K562 treated with DMSO at 1 percent for 48 hours (cell line): ENCODE measurements around the gene YAF2. TPM values are rescaled to one million over a fixed set of nuclear protein-coding genes. Genes with fewer than 3 reads are reported as not detected.

Experiments
- total RNA-seq: library from RNA; unstranded; fragments of 300-600 nt; gene quantifications from 2 replicates; pipeline ENCODE4 v1.2.3, GENCODE V29; 2022; ENCODE audit warnings: low replicate concordance; ENCODE audit errors: extremely low read depth

The YAF2 gene, protein sequence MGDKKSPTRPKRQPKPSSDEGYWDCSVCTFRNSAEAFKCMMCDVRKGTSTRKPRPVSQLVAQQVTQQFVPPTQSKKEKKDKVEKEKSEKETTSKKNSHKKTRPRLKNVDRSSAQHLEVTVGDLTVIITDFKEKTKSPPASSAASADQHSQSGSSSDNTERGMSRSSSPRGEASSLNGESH
- not detected in 2 replicates for total RNA-seq

DNA sequence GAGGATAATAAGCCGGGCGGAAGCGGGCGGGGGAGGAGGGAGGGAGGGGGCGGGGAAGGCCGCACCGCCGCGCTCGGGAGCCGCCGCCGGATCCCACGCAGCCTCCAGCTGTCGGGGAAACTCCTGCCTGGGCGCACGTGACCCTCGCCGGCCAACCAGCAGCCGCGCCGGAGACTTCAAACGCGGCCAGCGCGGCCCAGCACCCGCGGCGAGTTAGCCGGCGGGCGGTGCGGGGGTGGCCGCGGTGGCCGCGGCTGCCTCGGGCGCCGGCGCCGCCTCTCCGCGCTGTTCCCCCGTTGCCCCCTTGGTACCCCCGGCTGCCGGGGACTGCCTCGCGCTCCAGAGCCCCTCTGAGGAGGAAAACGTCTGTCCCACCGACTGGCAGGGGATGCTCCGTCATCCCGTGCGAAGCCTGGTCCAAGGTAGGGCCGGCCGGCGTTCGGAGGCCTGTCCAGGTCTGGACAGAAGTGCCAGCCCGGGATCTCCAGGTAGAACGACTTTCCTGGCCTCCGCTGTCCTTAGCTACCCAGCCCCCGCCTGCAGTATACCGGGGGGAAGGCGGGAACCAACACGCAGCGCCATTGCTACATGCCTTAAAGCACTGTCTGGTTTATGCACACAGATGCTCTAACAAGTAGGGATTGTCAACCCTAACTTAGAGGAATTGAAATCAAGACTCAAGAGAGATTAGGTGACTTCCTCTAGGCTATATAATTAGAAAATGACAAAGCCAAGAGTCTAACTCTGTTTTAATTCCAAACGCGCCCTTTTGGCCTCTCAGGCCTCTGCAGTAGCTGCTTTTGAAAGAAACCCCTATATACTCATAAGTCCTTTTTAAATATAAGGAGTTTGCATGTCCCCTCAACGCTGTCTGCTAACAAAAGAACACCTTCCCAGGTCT is at the start of gene YAF2:
Gene YAF2 (minus strand): TSS at position 9 of the 901 bp plus-strand sequence. CDS start 68 bp downstream, outside the sequence.

DNA sequence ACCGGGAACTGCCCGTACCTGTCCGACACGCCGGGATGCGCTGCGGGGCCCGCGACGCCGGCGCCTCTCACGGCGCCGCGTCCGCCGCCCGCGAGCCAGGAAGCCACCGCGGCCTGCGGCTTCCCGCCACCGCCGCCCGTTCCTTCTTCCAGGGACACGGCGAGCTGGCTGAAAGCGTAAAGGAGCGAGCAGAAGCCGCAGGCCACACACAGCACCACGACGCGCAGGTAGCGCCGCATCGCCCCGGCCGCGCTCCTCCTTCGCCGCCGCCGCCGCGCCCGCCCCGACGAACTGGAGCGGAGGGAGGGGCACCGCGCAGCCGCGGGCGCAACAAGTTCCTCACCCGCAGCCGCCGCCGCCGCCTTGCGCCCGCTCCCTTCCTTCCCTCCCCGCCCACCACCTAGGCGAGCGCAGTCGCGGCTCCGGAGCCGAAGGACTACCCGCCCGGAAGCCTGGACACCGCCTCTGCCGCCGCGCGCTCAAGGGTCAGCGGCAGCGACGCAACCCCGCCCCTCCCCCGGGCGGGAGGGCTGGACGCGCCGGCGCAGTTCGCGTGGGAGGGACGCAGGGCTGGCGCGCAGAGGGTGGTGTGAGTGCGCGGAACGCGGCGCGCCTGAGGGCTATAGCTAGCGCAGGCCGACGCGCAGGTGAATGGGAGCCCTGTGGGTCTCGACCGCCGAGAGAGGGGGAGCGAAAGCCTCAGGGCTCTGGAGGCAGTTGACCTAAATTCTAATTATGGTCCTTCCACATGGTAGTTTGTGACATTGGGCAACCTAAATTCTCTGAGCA is 93.4 kb downstream of the YAF2 start, which contains the start of gene GXYLT1:
Gene GXYLT1 (minus strand): TSS at position 467 of the 789 bp plus-strand sequence. CDS start 228 bp downstream, at position 239.

Other genes starting within 250 kb of the YAF2 start
- not detected in 2 replicates for gene GXYLT1, start 93.4 kb downstream of the YAF2 start, total RNA-seq
- gene ZCRB1, start 87.8 kb upstream of the YAF2 start, total RNA-seq, result not detected in 2 replicates
- not detected in 2 replicates for gene PPHLN1, start 87.9 kb upstream of the YAF2 start, total RNA-seq